ENCODE data around the gene ZNF146. TPM values are rescaled to one million over a fixed set of nuclear protein-coding genes. Genes with fewer than 3 reads are reported as not detected.
"Not testable (repeated sequence)": the region's sequence is repeated elsewhere in the genome, so short reads cannot be mapped to it uniquely, and the experiment has no call there.

The ZNF146 gene
- total and polyA plus RNA-seq, 4 donors: 64.1 to 93.2 (median 83.8) TPM

- peaks cover 4% of the 10 kb centered on the region for H3K9me3 ChIP-seq (ENCODE audit: control insufficient read depth, insufficient read depth, low read length)
Observed at GRCh38 chr19:36267061-36267845, 52.3 kb downstream of the ZNF146 start.

GRCh38 chr19:36268081-36268480 is 53.2 kb downstream of the ZNF146 start:
- H3K4me3 ChIP-seq (ENCODE audit: low read depth, low read length); H3K9me3 ChIP-seq (ENCODE audit: control insufficient read depth, insufficient read depth, low read length); H3K4me1 ChIP-seq (ENCODE audit: control insufficient read depth, insufficient read depth, low read length); H3K27me3 ChIP-seq (ENCODE audit: control insufficient read depth, insufficient read depth, low read length); H3K27ac ChIP-seq (ENCODE audit: low read depth, low read length); DNase-seq (ENCODE audit: low read depth in 4 of 6, low spot score in 6 of 6): not testable (repeated sequence)
- peaks cover 19% of the 10 kb centered on the region for H3K36me3 ChIP-seq (ENCODE audit: control insufficient read depth, insufficient read depth, low read length)
- WGBS (ENCODE audit: insufficient coverage): 97% methylated on average over 10 of the region's 21 CpGs

More at GRCh38 chr19:36267061-36267845, 52.3 kb downstream of the ZNF146 start:
- Histone ChIP-seq H3K27ac (ENCODE audit: low read depth, low read length) (no peak overlapping the region), H3K4me1 (ENCODE audit: control insufficient read depth, insufficient read depth, low read length) (no peaks in the 10 kb centered on the region), H3K4me3 (ENCODE audit: low read depth, low read length) (no peak overlapping the region), H3K36me3 (ENCODE audit: control insufficient read depth, insufficient read depth, low read length) (peaks cover 19% of the 10 kb centered on the region), H3K27me3 (ENCODE audit: control insufficient read depth, insufficient read depth, low read length) (no peaks in the 10 kb centered on the region)
- 93% methylated on average over 30 of the region's 36 CpGs for WGBS (ENCODE audit: insufficient coverage)
- DNase-seq (ENCODE audit: low read depth in 4 of 6, low spot score in 6 of 6): no peak

GRCh38 chr19:36268591-36268990 is 53.7 kb downstream of the ZNF146 start:
- not testable (repeated sequence) for H3K27me3 ChIP-seq (ENCODE audit: control insufficient read depth, insufficient read depth, low read length); H3K4me1 ChIP-seq (ENCODE audit: control insufficient read depth, insufficient read depth, low read length); H3K27ac ChIP-seq (ENCODE audit: low read depth, low read length); DNase-seq (ENCODE audit: low read depth in 4 of 6, low spot score in 6 of 6); H3K9me3 ChIP-seq (ENCODE audit: control insufficient read depth, insufficient read depth, low read length); H3K4me3 ChIP-seq (ENCODE audit: low read depth, low read length)
- H3K36me3 ChIP-seq (ENCODE audit: control insufficient read depth, insufficient read depth, low read length): peaks cover 19% of the 10 kb centered on the region
- no CpG with 5 or more reads among the region's 30 CpGs for WGBS (ENCODE audit: insufficient coverage)

GRCh38 chr19:36269295-36269694 is 54.4 kb downstream of the ZNF146 start:
- H3K9me3 ChIP-seq (ENCODE audit: control insufficient read depth, insufficient read depth, low read length); H3K27ac ChIP-seq (ENCODE audit: low read depth, low read length); DNase-seq (ENCODE audit: low read depth in 4 of 6, low spot score in 6 of 6); H3K4me1 ChIP-seq (ENCODE audit: control insufficient read depth, insufficient read depth, low read length); H3K4me3 ChIP-seq (ENCODE audit: low read depth, low read length); H3K27me3 ChIP-seq (ENCODE audit: control insufficient read depth, insufficient read depth, low read length): not testable (repeated sequence)
- H3K36me3 ChIP-seq (ENCODE audit: control insufficient read depth, insufficient read depth, low read length): peaks cover 19% of the 10 kb centered on the region
- WGBS (ENCODE audit: insufficient coverage): no CpG with 5 or more reads among the region's 29 CpGs

Small RNA genes within 50 kb of the gene (small RNA-seq; reads per million reads assigned to genes)
- not detected for gene RF00019 (ENCODE audit: low replicate concordance)

Other genes with a start within 250 kb of the ZNF146 start
- gene SDHAF1, start 219.9 kb upstream of the ZNF146 start, total RNA-seq: 10 to 100 TPM; 11.4 to 27.5 TPM
- 10 to 100 TPM; 25.3 to 27.3 TPM for gene SDHAF1, start 219.9 kb upstream of the ZNF146 start, polyA plus RNA-seq (ENCODE audit: insufficient read length in 2 of 2)
- 1 to 10 TPM in 1 of 2 donors, under 1 TPM in 1; 0.79 to 1.4 TPM for gene SYNE4, start 206.3 kb upstream of the ZNF146 start, total RNA-seq
- 1 to 10 TPM; 6.8 to 7.1 TPM for gene SYNE4, start 206.3 kb upstream of the ZNF146 start, polyA plus RNA-seq (ENCODE audit: insufficient read length in 2 of 2)
- gene ALKBH6, start 200.9 kb upstream of the ZNF146 start, total RNA-seq: 10 to 100 TPM; 12.6 to 14.3 TPM
- gene ALKBH6, start 200.9 kb upstream of the ZNF146 start, polyA plus RNA-seq (ENCODE audit: insufficient read length in 2 of 2): 10 to 100 TPM; 22.5 to 29.2 TPM
- gene CLIP3, start 182.2 kb upstream of the ZNF146 start, total RNA-seq: 10 to 100 TPM; 25.2 to 53.4 TPM
- gene CLIP3, start 182.2 kb upstream of the ZNF146 start, polyA plus RNA-seq (ENCODE audit: insufficient read length in 2 of 2): 100 to 1,000 TPM; 294 to 331 TPM
- gene THAP8, start 160.8 kb upstream of the ZNF146 start, total RNA-seq: 1 to 10 TPM; 3.1 to 6.6 TPM
- gene THAP8, start 160.8 kb upstream of the ZNF146 start, polyA plus RNA-seq (ENCODE audit: insufficient read length in 2 of 2): 10 to 100 TPM; 16.9 to 17.1 TPM
- 1 to 10 TPM; 2.1 to 3.1 TPM for gene WDR62, start 160.2 kb upstream of the ZNF146 start, total RNA-seq
- gene WDR62, start 160.2 kb upstream of the ZNF146 start, polyA plus RNA-seq (ENCODE audit: insufficient read length in 2 of 2): 1 to 10 TPM; 4.8 to 6.6 TPM
- not detected for gene OVOL3, start 104.0 kb upstream of the ZNF146 start, total RNA-seq
- gene OVOL3, start 104.0 kb upstream of the ZNF146 start, polyA plus RNA-seq (ENCODE audit: insufficient read length in 2 of 2): under 1 TPM in 1 of 2 donors, not detected in 1; 0.56 TPM
- gene POLR2I, start 100.2 kb upstream of the ZNF146 start, total RNA-seq: 100 to 1,000 TPM in 1 of 2 donors, 10 to 100 TPM in 1; 68.3 to 130 TPM
- gene POLR2I, start 100.2 kb upstream of the ZNF146 start, polyA plus RNA-seq (ENCODE audit: insufficient read length in 2 of 2): 100 to 1,000 TPM; 104 to 113 TPM
- gene TBCB, start 99.6 kb upstream of the ZNF146 start, total RNA-seq: 100 to 1,000 TPM; 184 to 278 TPM
- gene TBCB, start 99.6 kb upstream of the ZNF146 start, polyA plus RNA-seq (ENCODE audit: insufficient read length in 2 of 2): 100 to 1,000 TPM; 336 to 343 TPM
- gene CAPNS1, start 75.0 kb upstream of the ZNF146 start, total RNA-seq: 100 to 1,000 TPM; 200 to 421 TPM
- gene CAPNS1, start 75.0 kb upstream of the ZNF146 start, polyA plus RNA-seq (ENCODE audit: insufficient read length in 2 of 2): 100 to 1,000 TPM; 486 to 515 TPM
- gene COX7A1, start 62.7 kb upstream of the ZNF146 start, total RNA-seq: 10 to 100 TPM in 1 of 2 donors, 1 to 10 TPM in 1; 5.8 to 20.5 TPM
- 10 to 100 TPM in 1 of 2 donors, 1 to 10 TPM in 1; 9.7 to 22.2 TPM for gene COX7A1, start 62.7 kb upstream of the ZNF146 start, polyA plus RNA-seq (ENCODE audit: insufficient read length in 2 of 2)
- gene ZNF565, start 441 bp upstream of the ZNF146 start, total RNA-seq: 10 to 100 TPM; 12.1 to 12.9 TPM
- gene ZNF565, start 441 bp upstream of the ZNF146 start, polyA plus RNA-seq (ENCODE audit: insufficient read length in 2 of 2): 10 to 100 TPM in 1 of 2 donors, 1 to 10 TPM in 1; 9.7 to 11.0 TPM
- gene ZFP14, start 164.1 kb downstream of the ZNF146 start, total RNA-seq: 10 to 100 TPM; 17.5 to 33.0 TPM
- 10 to 100 TPM; 15.2 to 15.4 TPM for gene ZFP14, start 164.1 kb downstream of the ZNF146 start, polyA plus RNA-seq (ENCODE audit: insufficient read length in 2 of 2)
- 10 to 100 TPM; 20.3 to 25.0 TPM for gene ZFP82, start 203.5 kb downstream of the ZNF146 start, total RNA-seq
- 10 to 100 TPM; 18.0 to 22.7 TPM for gene ZFP82, start 203.5 kb downstream of the ZNF146 start, polyA plus RNA-seq (ENCODE audit: insufficient read length in 2 of 2)

All from spinal cord (tissue), 10 donors.